ENCODE data around the gene GRB10.

The GRB10 gene

GRCh38 chr7:50718876-50719275, 63.8 kb downstream of the GRB10 start:
- no peak for DNase-seq (ENCODE audit: low spot score)

- DNase-seq (ENCODE audit: low spot score) = no peak
These were observed 64.4 kb downstream of the GRB10 start for GRCh38 chr7:50718311-50718710.

- DNase-seq (ENCODE audit: low spot score) = no peak
These were observed 65.5 kb downstream of the GRB10 start for GRCh38 chr7:50717181-50717580.

- no peak for DNase-seq (ENCODE audit: low spot score)
These were observed 67.8 kb downstream of the GRB10 start for GRCh38 chr7:50714857-50715256.

GRCh38 chr7:50713123-50713965, 69.4 kb downstream of the GRB10 start:
- no peak for DNase-seq (ENCODE audit: low spot score)

GRCh38 chr7:50712252-50713122, 70.2 kb downstream of the GRB10 start:
- no peak for DNase-seq (ENCODE audit: low spot score)

GRCh38 chr7:50711271-50712175, 71.2 kb downstream of the GRB10 start:
- DNase-seq (ENCODE audit: low spot score) = no peak

GRCh38 chr7:50710441-50711154, 72.1 kb downstream of the GRB10 start:
- no peak for DNase-seq (ENCODE audit: low spot score)

- no peak for DNase-seq (ENCODE audit: low spot score)
These were observed 73.5 kb downstream of the GRB10 start for GRCh38 chr7:50709151-50709550.

GRCh38 chr7:50707236-50708006, 75.3 kb downstream of the GRB10 start:
- DNase-seq (ENCODE audit: low spot score) = no peak

- no peak for DNase-seq (ENCODE audit: low spot score)
These were observed 76.2 kb downstream of the GRB10 start for GRCh38 chr7:50706469-50706937.

GRCh38 chr7:50704844-50705243, 77.9 kb downstream of the GRB10 start:
- no peak for DNase-seq (ENCODE audit: low spot score)

- DNase-seq (ENCODE audit: low spot score) = no peak
These were observed 79.0 kb downstream of the GRB10 start for GRCh38 chr7:50703654-50704053.

- no peak for DNase-seq (ENCODE audit: low spot score)
These were observed 83.6 kb downstream of the GRB10 start for GRCh38 chr7:50699143-50699542.

- DNase-seq (ENCODE audit: low spot score) = no peak
These were observed 84.9 kb downstream of the GRB10 start for GRCh38 chr7:50697748-50698147.

- no peak for DNase-seq (ENCODE audit: low spot score)
These were observed 85.7 kb downstream of the GRB10 start for GRCh38 chr7:50696810-50697582.

GRCh38 chr7:50695026-50695425, 87.7 kb downstream of the GRB10 start:
- DNase-seq (ENCODE audit: low spot score) = no peak

GRCh38 chr7:50693455-50694130, 89.1 kb downstream of the GRB10 start:
- DNase-seq (ENCODE audit: low spot score) = no peak

GRCh38 chr7:50690541-50691011, 92.1 kb downstream of the GRB10 start:
- no peak for DNase-seq (ENCODE audit: low spot score)
